A549 treated with DMSO at 1 μM for 4 hours (cell line): ENCODE results near the gene TOP2B. TPM values are rescaled to one million over a fixed set of nuclear protein-coding genes. Genes with fewer than 3 reads are reported as not detected.

Experiments used
- total RNA-seq: library from RNA; stranded (reverse); fragments of 200-300 nt; extraction: Qiagen RNA extraction; gene quantifications from 5 replicates; pipeline ENCODE4 v1.2.3, GENCODE V29; 2022; ENCODE audit warnings: low read depth

Gene TOP2B
- 61.8 to 80.1 TPM (median 73.1 TPM) in 5 replicates for total RNA-seq

GRCh38 chr3:25664812-25665314, at the start of gene TOP2B:
Gene TOP2B (minus strand): TSS chr3:25664907. CDS start chr3:25664297, 610 bp downstream.

Other genes starting within 250 kb of the TOP2B start
- gene RARB, start 236.6 kb downstream of the TOP2B start, total RNA-seq: 6.6 to 16.1 TPM (median 14.1 TPM) in 5 replicates
- 16.9 to 20.8 TPM (median 19.1 TPM) in 5 replicates for gene NGLY1, start 118.5 kb upstream of the TOP2B start, total RNA-seq
- 16.7 to 22.4 TPM (median 19.5 TPM) in 5 replicates for gene OXSM, start 125.2 kb upstream of the TOP2B start, total RNA-seq